OCI-M2 (cell line): Measurements from ENCODE around the gene HLA-DRA.

Experiments
- DNase-seq: peaks from one replicate; lab custom pipeline; 2025; ENCODE audit not compliant: unreplicated experiment; lab: John Stamatoyannopoulos, UW

HLA-DRA gene

DNA sequence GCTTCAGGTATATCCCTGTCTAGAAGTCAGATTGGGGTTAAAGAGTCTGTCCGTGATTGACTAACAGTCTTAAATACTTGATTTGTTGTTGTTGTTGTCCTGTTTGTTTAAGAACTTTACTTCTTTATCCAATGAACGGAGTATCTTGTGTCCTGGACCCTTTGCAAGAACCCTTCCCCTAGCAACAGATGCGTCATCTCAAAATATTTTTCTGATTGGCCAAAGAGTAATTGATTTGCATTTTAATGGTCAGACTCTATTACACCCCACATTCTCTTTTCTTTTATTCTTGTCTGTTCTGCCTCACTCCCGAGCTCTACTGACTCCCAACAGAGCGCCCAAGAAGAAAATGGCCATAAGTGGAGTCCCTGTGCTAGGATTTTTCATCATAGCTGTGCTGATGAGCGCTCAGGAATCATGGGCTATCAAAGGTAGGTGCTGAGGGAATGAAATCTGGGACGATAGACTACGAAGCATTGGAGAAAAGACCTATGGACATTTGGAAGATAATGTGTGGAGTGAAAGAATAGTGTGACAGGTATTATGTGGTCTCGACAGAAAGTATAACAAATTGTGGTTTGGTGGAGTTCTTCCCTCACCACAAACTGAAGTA is at the start of gene HLA-DRA:
HLA-DRA (plus strand) TSS at position 286 of the 613 bp plus-strand sequence; CDS start at position 350, 64 bp downstream.
- no peak for DNase-seq

GRCh38 chr6:32391505-32391904 is 48.2 kb upstream of the HLA-DRA start:
- DNase-seq, result no peak

DNA sequence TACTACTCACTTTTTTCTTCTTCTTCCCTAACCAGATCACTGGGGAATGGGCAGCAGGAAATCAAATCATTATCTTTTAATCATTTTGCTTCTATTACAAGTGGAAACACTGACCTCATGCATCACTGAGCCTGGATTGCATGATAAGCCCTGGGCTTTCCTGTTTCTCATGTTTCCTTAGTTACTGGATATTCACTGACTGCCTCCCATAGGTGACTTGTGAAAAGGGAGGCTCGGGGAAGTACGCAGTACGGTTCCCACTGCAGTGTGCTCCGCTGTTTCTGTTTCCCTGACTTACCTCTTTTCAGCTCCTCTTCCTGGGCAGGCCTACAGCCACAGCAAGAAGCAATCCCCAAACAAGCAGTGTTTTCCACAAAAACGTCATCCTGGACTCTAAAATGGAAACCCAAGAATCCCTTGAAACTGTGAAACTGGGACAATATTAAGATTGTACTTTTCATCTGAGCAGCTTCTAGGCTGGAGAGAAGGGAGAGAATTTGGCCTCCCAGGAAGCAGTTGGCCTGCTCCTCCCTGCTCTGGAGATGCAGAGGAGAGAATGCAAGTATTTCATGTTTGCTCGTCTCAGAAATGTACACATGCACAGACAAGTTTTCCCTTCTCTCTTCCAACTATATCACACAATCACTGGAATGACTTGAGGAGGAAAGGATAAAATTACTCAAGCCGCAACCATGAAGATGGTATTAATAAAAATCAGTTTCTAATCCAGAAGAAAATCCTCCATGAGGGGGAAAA is 45.8 kb upstream of the HLA-DRA start:
- no peak for DNase-seq

DNA sequence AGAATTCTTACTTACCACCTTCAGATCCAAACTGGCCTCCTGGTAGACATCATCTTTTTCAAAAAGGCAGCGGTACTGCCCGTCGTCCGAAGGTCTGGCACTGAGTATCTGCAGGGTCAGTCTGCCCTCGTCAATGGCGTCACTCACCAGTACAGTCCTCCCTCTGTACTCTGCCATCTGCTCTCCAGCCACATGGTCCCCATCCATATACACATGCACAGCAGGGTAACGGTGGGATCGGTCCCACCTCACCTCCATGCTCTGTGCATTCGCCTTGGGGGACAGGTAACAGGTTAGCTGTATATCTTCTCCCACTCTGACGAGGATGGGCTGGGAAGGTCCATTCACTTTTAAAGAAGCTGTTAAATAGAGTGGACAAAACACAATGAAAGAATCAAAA is 43.7 kb upstream of the HLA-DRA start:
- DNase-seq, result no peak

DNA sequence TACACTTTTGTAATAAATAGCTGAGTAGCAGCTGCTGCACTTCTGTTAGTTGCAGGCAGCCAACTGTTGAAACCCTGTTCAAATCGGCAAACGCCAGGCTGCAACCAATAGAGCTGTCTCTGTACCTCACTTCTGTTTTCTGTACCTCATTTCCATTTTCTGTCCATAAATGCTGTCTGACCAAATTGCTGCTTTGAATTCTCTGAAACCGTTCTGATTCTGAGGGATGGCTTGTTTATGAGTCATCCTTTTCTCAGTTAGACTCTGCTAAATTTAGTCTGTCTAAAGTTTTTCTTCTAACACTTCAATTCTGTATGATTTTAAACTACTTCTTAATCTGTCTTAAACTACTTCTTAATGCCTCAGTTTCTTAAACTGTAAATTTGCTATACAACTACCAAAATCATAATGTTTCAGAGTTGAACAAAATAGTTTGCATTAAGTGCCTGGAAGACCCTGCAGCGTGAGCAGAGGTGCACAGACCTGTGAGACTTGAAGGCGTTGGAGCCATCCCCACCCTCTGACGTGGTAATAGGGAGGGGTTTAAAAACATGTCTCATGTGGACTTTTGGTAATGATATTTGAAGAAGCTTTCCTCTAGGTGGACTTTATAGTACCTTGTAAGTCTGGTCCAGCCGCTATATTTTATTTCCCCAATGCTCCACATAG is 42.3 kb upstream of the HLA-DRA start:
- DNase-seq, result no peak

- DNase-seq, result no peak
These were observed 38.3 kb upstream of the HLA-DRA start for GRCh38 chr6:32401284-32401963.

GRCh38 chr6:32402812-32403211 is 36.9 kb upstream of the HLA-DRA start:
- no peak for DNase-seq

- DNase-seq, result no peak
These were observed 34.0 kb upstream of the HLA-DRA start for GRCh38 chr6:32405656-32406055.

GRCh38 chr6:32406197-32406596 is 33.5 kb upstream of the HLA-DRA start:
- DNase-seq, result no peak

GRCh38 chr6:32406857-32407256 is 32.8 kb upstream of the HLA-DRA start, which contains the start of gene BTNL2:
Gene BTNL2 (minus strand): TSS chr6:32407181. CDS start chr6:32407123, 58 bp downstream.
- DNase-seq, result no peak

DNA sequence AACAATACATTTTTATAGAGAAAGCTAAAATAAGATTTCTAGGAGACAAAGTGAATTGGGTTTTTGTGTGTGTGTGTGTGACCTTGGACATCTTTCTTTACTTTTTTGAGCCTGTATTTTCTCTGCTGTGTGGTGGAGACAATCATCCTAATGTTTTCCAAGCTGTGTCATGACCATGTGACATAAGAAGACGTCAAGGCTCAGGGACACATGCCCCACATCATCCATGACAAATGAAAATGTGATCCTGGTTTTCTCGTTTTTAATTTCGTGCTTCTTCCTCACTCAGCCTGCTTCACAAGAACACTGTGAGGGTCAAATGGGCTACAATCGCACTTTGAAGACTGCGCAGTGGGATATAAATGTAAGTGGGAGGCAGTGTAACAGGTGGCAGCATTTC is 28.8 kb upstream of the HLA-DRA start:
- no peak for DNase-seq

- no peak for DNase-seq
These were observed 27.9 kb upstream of the HLA-DRA start for GRCh38 chr6:32411566-32412327.

GRCh38 chr6:32413427-32414047 is 26.1 kb upstream of the HLA-DRA start:
- DNase-seq, result peak; percentile 38

DNA sequence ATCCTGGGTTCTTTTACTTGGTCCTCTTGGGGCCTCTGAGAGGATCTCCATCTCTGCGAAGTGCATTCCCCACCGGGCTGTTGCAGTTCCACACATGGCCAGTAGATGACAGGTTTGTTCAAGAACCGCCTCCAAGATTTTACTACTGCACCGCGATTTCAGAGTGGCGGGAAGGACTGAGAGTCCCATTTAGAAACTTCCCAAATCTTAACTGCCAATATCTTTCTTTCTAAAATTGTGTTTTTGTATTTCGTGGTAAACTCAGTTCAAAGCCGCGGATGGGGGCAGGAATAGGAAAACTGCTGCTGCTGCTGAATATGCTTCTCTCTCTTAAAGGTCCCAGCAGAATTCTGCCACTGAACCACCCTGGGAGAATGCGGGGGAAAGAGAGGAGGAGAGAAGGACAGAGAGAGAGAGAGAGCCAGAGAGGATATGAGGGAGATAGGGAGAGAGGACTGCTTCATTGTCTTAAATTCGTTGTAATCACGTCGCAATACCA is 24.1 kb upstream of the HLA-DRA start:
- DNase-seq, result peak; percentile 26

- no peak for DNase-seq
These were observed 23.7 kb upstream of the HLA-DRA start for GRCh38 chr6:32416036-32416435.

DNA sequence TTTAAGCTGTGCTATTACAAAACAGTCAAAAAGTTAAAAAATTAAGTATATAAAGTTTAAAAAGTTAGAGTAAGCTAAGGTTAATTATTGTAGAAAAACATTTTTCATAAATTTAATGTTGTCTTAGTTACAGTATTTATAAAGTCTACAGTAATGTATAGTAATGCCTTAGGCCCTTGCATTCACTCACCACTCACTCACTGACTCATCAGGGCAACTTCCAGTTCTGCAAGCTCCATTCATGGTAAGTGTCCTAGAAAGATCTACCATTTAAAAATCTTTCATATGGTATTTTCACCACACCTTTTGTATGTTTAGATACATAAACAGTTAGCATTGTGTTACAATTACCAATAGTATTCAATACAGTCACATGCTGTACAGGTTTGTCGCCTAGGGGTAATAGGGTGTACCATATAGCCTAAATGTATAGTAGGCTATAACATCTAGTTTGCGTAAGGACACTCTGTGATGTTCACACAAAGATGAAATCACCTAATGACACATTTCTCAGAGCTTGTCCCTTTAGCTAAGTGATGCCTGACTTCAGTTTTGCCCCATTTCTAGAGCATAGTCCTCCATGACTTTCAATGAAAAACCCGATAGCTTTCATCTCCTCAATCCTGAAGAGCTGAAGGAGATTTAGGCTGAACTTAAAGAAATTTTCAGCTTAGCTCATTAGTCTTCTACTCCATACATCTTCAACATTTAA is 14.9 kb upstream of the HLA-DRA start:
- DNase-seq, result no peak

- DNase-seq, result no peak
These were observed 13.3 kb upstream of the HLA-DRA start for GRCh38 chr6:32426338-32426737.

- DNase-seq, result no peak
These were observed 12.5 kb upstream of the HLA-DRA start for GRCh38 chr6:32427218-32427617.

DNA sequence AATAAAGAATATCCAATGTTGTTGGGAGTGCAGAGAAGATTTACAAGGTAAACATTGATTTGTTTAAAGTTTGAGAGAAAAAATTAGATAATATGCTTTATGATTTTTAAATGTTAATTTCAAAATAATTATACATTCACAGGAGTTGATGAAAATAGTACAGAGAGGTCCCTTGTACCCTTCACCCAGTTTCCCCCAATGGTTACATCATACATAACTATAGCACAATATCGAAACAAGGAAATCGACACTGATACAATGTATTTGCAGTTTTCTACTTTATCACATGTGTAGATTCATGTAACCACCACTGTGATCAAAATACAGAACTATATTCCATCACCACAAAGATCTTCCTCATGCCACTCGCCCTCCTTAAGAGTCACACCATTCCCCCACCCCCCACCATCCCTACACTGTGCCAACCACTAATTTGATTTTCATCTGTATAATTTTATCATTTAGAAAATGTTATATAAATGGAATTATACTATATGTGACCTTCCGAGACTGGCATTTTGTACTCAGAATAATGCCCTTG is 11.7 kb upstream of the HLA-DRA start:
- no peak for DNase-seq
